Astrocyte (in vitro differentiated cells and primary cell): Measurements from ENCODE around the gene KLK2.

Source experiments
- EZH2 ChIP-seq: IDR thresholded peaks from 2 replicates; pipeline ENCODE4 v1.6.1; 2012; ENCODE audit warnings: mild to moderate bottlenecking, low read length, inconsistent platforms; ENCODE audit not compliant: insufficient read depth
- TF ChIP-seq, protein P1 (sequence below): IDR thresholded peaks from 2 replicates; pipeline ENCODE4 v1.5.1; 2011; ENCODE audit warnings: low read depth, mild to moderate bottlenecking, inconsistent platforms, low read length, moderate library complexity; ENCODE audit not compliant: insufficient read depth

DNA sequence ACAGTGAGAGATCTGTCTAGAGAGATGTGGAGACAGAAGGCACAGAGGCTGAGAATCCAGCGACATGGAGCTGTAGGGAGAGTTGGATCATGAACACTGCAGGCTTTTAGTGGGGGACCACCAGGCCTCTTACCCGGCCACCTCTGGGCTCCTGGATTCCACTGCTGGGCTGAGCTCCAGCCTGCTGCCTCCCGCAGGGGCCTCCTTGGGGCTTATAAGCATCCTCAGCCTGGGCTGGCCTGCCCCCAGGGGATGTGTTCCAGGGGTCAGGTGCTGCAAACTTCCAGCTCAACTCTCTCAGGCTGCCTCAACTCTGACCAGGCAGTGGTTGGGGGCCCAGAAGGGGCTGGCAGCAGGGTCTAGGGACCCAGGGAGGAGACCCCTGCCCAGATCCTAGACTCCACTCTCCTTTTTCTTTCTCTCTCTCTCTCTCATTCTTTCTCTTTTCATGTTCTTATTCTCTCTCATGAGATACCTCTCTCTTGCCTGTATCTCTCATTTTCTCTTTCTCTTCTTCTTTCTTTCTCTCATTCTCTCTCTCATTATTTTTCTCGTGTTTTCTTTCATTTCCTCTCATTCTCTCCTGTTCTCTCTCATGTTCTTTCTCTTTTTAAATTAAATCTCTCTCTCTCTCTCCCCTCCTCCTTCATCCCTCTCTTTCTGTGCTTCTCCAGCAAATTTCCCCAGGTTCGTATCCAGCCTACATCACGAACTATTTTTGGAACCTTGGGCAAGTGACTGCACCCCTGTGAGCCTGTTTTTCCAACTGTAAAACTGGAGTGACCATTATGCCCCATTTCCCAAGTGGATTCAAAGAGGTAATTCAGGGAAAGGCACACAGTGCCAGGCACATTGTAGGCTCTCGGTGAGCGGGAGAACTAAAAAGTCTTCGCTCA lies 38.2 kb downstream of the KLK2 start, which contains the start of gene KLK4:
- TF ChIP-seq EZH2: no peak
- TF ChIP-seq, protein P1, sequence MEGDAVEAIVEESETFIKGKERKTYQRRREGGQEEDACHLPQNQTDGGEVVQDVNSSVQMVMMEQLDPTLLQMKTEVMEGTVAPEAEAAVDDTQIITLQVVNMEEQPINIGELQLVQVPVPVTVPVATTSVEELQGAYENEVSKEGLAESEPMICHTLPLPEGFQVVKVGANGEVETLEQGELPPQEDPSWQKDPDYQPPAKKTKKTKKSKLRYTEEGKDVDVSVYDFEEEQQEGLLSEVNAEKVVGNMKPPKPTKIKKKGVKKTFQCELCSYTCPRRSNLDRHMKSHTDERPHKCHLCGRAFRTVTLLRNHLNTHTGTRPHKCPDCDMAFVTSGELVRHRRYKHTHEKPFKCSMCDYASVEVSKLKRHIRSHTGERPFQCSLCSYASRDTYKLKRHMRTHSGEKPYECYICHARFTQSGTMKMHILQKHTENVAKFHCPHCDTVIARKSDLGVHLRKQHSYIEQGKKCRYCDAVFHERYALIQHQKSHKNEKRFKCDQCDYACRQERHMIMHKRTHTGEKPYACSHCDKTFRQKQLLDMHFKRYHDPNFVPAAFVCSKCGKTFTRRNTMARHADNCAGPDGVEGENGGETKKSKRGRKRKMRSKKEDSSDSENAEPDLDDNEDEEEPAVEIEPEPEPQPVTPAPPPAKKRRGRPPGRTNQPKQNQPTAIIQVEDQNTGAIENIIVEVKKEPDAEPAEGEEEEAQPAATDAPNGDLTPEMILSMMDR: no peak
